Measurements from ENCODE around the gene ZNF768.

ZNF768 gene

DNA sequence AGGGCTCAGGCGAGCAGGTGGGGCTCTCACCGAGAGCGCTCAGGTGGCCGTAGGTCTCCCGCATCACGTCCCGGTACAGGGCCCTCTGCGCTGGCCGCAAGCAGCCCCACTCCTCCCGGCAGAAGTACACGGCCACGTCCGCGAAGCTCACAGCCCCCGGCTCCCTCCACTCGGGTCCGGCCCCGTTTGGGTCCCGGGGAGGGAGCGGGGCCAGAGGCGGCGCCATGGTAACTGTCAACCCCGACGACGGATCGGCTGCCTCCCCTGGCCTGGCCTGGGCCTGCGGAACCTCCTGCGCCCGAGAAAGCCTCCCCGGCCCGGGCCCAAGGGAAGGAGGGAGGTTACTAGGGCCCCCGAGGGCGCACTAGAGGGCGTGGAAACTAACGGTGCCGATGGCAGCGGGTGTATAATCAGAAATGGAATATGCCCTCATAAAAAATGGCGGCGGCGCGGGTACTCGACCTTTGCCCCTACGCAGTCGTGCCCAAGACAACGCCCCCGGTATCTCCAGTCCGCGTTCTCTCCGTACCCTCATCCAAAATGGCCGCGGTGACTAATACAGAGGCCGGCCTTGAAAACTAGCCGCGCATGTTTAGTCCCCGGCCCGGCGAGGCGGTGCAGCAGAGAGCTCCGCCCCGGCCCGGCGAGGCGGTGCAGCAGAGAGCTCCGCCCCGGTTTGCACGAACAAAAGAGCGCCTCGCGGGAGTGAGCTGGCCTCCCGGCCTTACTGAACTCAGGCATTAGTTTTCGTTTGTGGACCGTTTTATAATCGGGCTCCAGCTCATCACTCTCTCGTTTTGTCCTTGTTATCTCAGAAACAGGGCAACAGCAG lies 31.8 kb upstream of the ZNF768 start, which contains the start of gene ZNF764:
TSS of gene ZNF764 (minus strand) at position 418 of the 832 bp plus-strand sequence. CDS start at position 226, 192 bp downstream.
- Histone ChIP-seq H3K27ac (peak within 1 kb of the TSS; percentile 73), H3K27me3 (replicated peaks) (no peaks in the 10 kb centered on the region), H3K36me3 (replicated peaks) (peaks cover 7% of the 10 kb centered on the region), H3K4me3 (ENCODE audit: low read depth, low read length) (peak within 1 kb of the TSS; percentile 79)
- no peak for TF ChIP-seq CTCF (IDR thresholded peaks at IDR 0.05; ENCODE audit: low read depth, low read length, missing control alignments)
- peak; percentile 98 for DNase-seq
- in situ Hi-C loops (cut with HindIII; ENCODE audit: low pct_ligation_motif_present, low sequenced_read_pairs): no loop called here

DNA sequence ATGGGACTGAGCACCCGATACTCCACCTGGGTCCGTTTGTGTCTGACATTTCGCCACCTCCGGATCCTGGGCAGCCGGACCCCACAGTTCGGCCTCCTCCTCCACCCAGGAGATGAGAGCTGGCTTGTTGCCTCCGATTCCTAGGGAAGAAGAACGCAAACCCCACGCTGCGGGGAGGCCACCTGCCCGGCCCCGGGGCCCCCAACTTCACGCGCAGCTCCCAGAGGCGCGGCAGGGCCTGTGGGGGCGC lies 31.3 kb upstream of the ZNF768 start:
- peak overlapping the region; percentile 79 for H3K4me3 ChIP-seq (ENCODE audit: low read depth, low read length)
- H3K27me3 ChIP-seq (replicated peaks): no peaks in the 10 kb centered on the region
- H3K27ac ChIP-seq: peak overlapping the region; percentile 73
- H3K36me3 ChIP-seq (replicated peaks): peaks cover 7% of the 10 kb centered on the region
- no peak for DNase-seq
- in situ Hi-C loops (cut with HindIII; ENCODE audit: low pct_ligation_motif_present, low sequenced_read_pairs): no loop called here
- no peak for TF ChIP-seq CTCF (IDR thresholded peaks at IDR 0.05; ENCODE audit: low read depth, low read length, missing control alignments)

- in situ Hi-C loops (cut with HindIII; ENCODE audit: low pct_ligation_motif_present, low sequenced_read_pairs): no loop called here
- no peak for TF ChIP-seq CTCF (IDR thresholded peaks at IDR 0.05; ENCODE audit: low read depth, low read length, missing control alignments)
- DNase-seq: no peak
- Histone ChIP-seq H3K27ac (no peak overlapping the region), H3K27me3 (replicated peaks) (no peaks in the 10 kb centered on the region), H3K4me3 (ENCODE audit: low read depth, low read length) (no peak overlapping the region), H3K36me3 (replicated peaks) (peaks cover 7% of the 10 kb centered on the region)
Measured at GRCh38 chr16:30556125-30556473, 29.7 kb upstream of the ZNF768 start.

DNA sequence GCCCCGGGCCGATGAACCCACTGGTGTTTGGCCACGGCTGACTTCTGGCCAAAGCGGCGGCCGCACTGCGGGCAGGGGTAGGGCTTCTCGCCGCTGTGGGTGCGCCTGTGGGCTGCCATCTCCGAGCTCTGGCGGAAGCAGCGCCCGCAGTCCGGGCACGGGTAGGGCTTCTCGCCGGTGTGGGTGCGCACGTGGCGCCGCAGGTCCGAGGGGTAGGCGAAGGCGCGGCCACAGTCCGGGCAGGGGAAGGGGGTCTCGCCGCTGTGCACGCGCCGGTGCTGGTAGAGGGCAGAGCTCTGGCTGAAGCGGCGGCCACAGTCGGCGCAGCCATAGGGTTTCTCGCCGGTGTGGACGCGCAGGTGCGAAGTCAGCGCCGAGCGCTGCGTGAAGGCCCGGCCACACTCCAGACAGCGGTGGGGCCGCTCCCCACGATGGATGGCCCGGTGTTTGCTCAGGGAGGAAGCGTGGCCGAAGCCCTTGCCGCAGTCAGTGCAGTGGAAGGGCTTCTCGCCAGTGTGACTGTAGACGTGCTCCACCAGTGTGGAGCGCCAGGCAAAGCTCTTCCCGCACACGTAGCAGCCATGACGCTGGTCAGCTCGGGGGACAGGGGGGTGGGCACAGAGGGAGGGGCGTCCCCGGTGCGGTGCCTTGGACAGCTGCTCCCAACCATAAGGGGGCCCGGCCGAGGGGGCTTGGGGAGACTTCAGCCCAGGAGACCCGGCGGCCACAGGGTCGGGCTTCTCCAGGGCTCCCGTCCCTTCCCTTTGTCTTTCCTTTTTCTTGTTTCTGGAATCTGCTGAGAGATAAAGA lies 29.2 kb upstream of the ZNF768 start:
- in situ Hi-C loops (cut with HindIII; ENCODE audit: low pct_ligation_motif_present, low sequenced_read_pairs): no loop called here
- Histone ChIP-seq H3K27me3 (replicated peaks) (no peaks in the 10 kb centered on the region), H3K27ac (no peak overlapping the region), H3K36me3 (replicated peaks) (peaks cover 7% of the 10 kb centered on the region), H3K4me3 (ENCODE audit: low read depth, low read length) (no peak overlapping the region)
- no peak for TF ChIP-seq CTCF (IDR thresholded peaks at IDR 0.05; ENCODE audit: low read depth, low read length, missing control alignments)
- no peak for DNase-seq

DNA sequence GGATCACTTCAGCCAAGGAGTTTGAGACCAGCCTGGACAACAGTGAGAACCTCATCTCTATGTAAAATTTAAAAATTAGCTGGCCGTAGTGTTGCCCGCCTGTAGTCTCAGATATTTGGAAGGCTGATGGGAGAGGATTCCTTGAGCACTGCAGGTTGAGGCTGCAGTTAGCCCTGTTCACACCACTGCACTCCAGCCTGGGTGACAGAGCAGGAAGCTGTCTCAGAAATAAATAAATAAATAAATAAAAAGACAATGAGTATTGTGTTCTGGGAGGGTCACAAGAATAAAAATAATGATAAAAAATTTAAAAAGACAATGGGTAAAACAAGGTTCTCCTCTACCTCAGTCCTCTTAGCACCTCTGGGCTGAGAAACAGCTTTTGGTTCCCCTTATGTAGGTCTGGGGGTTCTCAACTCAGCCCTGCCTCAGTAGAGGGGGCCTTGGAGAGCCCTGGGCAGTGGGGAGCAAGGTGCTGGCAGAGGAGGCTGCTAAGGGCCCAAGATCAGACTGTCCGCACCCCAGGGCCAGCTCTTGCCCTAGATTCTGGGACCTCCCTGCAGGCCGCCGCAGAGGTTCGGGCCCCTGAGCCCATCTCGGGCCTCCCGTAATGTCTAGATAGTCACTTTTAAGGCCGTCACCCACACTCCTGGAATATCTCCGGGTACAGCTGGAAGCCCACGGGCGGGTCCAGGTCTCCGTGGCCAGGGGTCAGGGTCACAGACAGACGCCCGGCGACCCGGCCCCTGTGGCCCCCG lies 28.4 kb upstream of the ZNF768 start:
- in situ Hi-C loops (cut with HindIII; ENCODE audit: low pct_ligation_motif_present, low sequenced_read_pairs): no loop called here
- no peak for DNase-seq
- H3K27ac ChIP-seq: no peak overlapping the region
- H3K36me3 ChIP-seq (replicated peaks): peaks cover 7% of the 10 kb centered on the region
- H3K27me3 ChIP-seq (replicated peaks): no peaks in the 10 kb centered on the region
- TF ChIP-seq CTCF (IDR thresholded peaks at IDR 0.05; ENCODE audit: low read depth, low read length, missing control alignments): no peak
- no peak overlapping the region for H3K4me3 ChIP-seq (ENCODE audit: low read depth, low read length)
